AG20443 (cell line): ENCODE measurements around the gene RCC1.
"Not testable (repeated sequence)": the region's sequence is repeated elsewhere in the genome, so short reads cannot be mapped to it uniquely, and the experiment has no call there.

Experiments used
- DNase-seq: peaks from one replicate; pipeline ENCODE4 v3.0.0; 2012; ENCODE audit warnings: low spot score, mixed read lengths

RCC1 gene

GRCh38 chr1:28510970-28511440 is 5.2 kb downstream of the RCC1 start:
- no peak for DNase-seq

- no peak for DNase-seq
Observed at GRCh38 chr1:28512058-28512611, 6.3 kb downstream of the RCC1 start.

GRCh38 chr1:28514445-28514933 is 8.6 kb downstream of the RCC1 start:
- DNase-seq, result not testable (repeated sequence)

GRCh38 chr1:28516518-28516956 is 10.7 kb downstream of the RCC1 start:
- no peak for DNase-seq

GRCh38 chr1:28517649-28517999 is 11.8 kb downstream of the RCC1 start:
- DNase-seq, result no peak

GRCh38 chr1:28518000-28518744 is 12.3 kb downstream of the RCC1 start:
- peak; percentile 97 for DNase-seq

- no peak for DNase-seq
Observed at GRCh38 chr1:28518745-28519341, 13.0 kb downstream of the RCC1 start.

- no peak for DNase-seq
Observed at GRCh38 chr1:28519946-28520725, 14.3 kb downstream of the RCC1 start.

GRCh38 chr1:28520796-28521195 is 15.0 kb downstream of the RCC1 start:
- not testable (repeated sequence) for DNase-seq

- no peak for DNase-seq
Observed at GRCh38 chr1:28521502-28522164, 15.8 kb downstream of the RCC1 start.

GRCh38 chr1:28522537-28522936 is 16.7 kb downstream of the RCC1 start:
- DNase-seq, result not testable (repeated sequence)

GRCh38 chr1:28525002-28525642 is 19.3 kb downstream of the RCC1 start:
- DNase-seq, result not testable (repeated sequence)

- no peak for DNase-seq
Observed at GRCh38 chr1:28526886-28527285, 21.0 kb downstream of the RCC1 start.

- no peak for DNase-seq
Observed at GRCh38 chr1:28530456-28530855, 24.6 kb downstream of the RCC1 start.

- DNase-seq, result no peak
Observed at GRCh38 chr1:28534671-28535070, 28.8 kb downstream of the RCC1 start.

- DNase-seq, result no peak
Observed at GRCh38 chr1:28535180-28535579, 29.3 kb downstream of the RCC1 start.

GRCh38 chr1:28537457-28538199 is 31.8 kb downstream of the RCC1 start:
- no peak for DNase-seq

GRCh38 chr1:28538286-28538685 is 32.4 kb downstream of the RCC1 start:
- DNase-seq, result no peak

- no peak for DNase-seq
Observed at GRCh38 chr1:28540651-28541050, 34.8 kb downstream of the RCC1 start.

- DNase-seq, result not testable (repeated sequence)
Observed at GRCh38 chr1:28541414-28542015, 35.7 kb downstream of the RCC1 start.
